ENCODE results near the gene NAALADL2. TPM values are rescaled to one million over a fixed set of nuclear protein-coding genes. Genes with fewer than 3 reads are reported as not detected.

The NAALADL2 gene
- total RNA-seq, 2 experiments from 2014 or later: not detected

GRCh38 chr3:174957081-174957480, 97.9 kb downstream of the NAALADL2 start:
- CTCF ChIA-PET: no interaction called here
- intact Hi-C loops (cut with micrococcal nuclease): no loop called here

DNA sequence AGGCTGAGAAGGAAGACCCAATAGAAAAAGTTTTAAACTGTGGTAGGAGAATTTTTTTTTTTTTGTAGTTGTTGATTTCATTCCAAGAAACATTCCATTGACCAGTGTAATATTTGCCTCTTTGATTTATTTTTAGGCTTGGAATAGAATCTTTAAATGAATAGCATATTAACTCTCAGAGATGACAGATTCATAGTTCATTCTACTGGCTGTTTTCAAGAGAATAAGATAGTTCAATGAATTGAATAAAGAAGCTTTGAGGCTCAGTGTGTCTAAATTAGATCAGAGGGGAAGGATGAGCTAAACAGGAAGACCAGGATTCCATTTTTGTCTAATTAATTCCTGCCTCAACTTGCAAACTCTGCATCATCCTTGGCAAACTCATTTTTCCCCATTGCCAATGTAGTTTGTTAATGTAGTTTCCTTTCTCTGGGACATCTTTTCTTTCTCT, 98.4 kb downstream of the NAALADL2 start:
- CTCF ChIA-PET: interaction anchor here (0.7 kb wide), 1 partner anchor 54 kb away, joined by 5 read pairs; no protein-coding TSS in a partner anchor
- no peak for DNase-seq
- H3K4me1 Mint-ChIP-seq (ENCODE audit: low read depth): no peaks in the 10 kb centered on the region
- no peaks in the 10 kb centered on the region for H3K27me3 Mint-ChIP-seq (ENCODE audit: low read depth)
- no peaks in the 10 kb centered on the region for H3K36me3 Mint-ChIP-seq (ENCODE audit: low read depth)
- no peak overlapping the region for H3K4me3 Mint-ChIP-seq
- no peaks in the 10 kb centered on the region for H3K9me3 Mint-ChIP-seq
- H3K27ac Mint-ChIP-seq: no peak overlapping the region
- intact Hi-C loops (cut with micrococcal nuclease): no loop called here

More at GRCh38 chr3:174957081-174957480, 97.9 kb downstream of the NAALADL2 start:
- Mint-ChIP-seq H3K36me3 (ENCODE audit: low read depth) (no peaks in the 10 kb centered on the region), H3K27me3 (ENCODE audit: low read depth) (no peaks in the 10 kb centered on the region), H3K9me3 (no peaks in the 10 kb centered on the region), H3K4me3 (no peak overlapping the region), H3K4me1 (ENCODE audit: low read depth) (no peaks in the 10 kb centered on the region), H3K27ac (no peak overlapping the region)
- no peak for DNase-seq

DNA sequence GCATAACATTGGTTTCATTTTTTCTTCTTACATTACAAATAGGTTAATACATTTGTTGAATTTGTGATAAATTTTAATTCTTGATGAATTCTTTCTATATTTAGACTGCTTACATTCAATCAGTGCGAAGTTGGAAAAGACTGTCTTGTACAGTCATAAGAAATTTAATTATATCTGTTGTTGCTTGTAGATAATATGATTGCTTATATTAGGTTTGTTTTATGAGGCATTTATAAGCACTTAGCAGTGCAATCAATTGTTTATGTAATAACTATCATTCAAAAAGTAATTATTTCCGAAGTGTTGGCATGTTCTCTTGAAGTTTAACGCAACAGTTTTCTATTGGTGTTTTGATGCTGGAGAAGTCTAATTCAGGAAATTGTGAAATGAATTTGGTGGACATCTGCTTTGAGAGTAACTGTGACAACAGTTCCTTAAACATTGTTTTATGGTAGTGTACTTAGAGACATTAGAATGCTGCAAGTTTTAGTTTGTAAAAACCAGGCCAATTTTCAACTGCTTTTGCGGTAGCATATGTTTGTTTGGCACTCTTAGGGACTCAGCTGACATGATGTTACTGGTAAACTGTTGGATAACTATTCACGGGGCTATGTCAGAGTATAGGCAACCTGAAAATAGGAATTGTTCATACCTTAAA, 99.7 kb downstream of the NAALADL2 start:
- Mint-ChIP-seq H3K9me3 (no peaks in the 10 kb centered on the region), H3K4me3 (no peak overlapping the region), H3K27me3 (ENCODE audit: low read depth) (no peaks in the 10 kb centered on the region), H3K27ac (no peak overlapping the region), H3K4me1 (ENCODE audit: low read depth) (no peaks in the 10 kb centered on the region), H3K36me3 (ENCODE audit: low read depth) (no peaks in the 10 kb centered on the region)
- CTCF ChIA-PET: no interaction called here
- intact Hi-C loops (cut with micrococcal nuclease): no loop called here
- DNase-seq: no peak

DNA sequence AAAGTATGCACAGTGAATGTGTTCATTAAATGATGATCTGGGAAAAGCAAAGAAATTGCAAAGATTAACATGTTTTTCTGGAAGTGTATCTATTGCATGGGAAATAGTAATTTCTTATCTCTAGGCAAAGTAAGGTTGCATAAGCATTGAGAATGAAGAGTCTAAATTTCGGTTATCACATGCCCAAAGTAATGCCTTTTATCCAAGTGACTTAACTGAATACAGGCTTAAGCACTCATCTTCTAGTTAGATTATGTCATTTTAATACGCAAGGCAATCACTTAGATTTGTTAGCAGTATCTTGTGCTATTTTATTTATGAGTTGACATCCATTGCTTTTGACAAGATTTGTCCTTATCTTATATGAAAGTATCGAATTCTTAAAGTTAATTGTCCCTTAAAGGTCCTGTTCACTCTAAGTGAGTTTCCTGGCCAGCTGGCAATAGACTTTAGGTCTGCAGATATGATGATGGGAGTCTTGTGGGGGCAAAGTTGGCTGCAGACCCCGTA, 100.5 kb downstream of the NAALADL2 start:
- no peaks in the 10 kb centered on the region for H3K27me3 Mint-ChIP-seq (ENCODE audit: low read depth)
- no peak overlapping the region for H3K27ac Mint-ChIP-seq
- no peaks in the 10 kb centered on the region for H3K4me1 Mint-ChIP-seq (ENCODE audit: low read depth)
- intact Hi-C loops (cut with micrococcal nuclease): no loop called here
- CTCF ChIA-PET: no interaction called here
- no peak overlapping the region for H3K4me3 Mint-ChIP-seq
- no peak for DNase-seq
- H3K9me3 Mint-ChIP-seq: no peaks in the 10 kb centered on the region
- H3K36me3 Mint-ChIP-seq (ENCODE audit: low read depth): no peaks in the 10 kb centered on the region

GRCh38 chr3:174960898-174961297, 101.8 kb downstream of the NAALADL2 start:
- no peaks in the 10 kb centered on the region for H3K36me3 Mint-ChIP-seq (ENCODE audit: low read depth)
- no peaks in the 10 kb centered on the region for H3K9me3 Mint-ChIP-seq
- CTCF ChIA-PET: interaction anchor here (0.6 kb wide), 1 partner anchor 283 kb away, joined by 4 read pairs; no protein-coding TSS in a partner anchor
- no peaks in the 10 kb centered on the region for H3K4me1 Mint-ChIP-seq (ENCODE audit: low read depth)
- H3K27me3 Mint-ChIP-seq (ENCODE audit: low read depth): no peaks in the 10 kb centered on the region
- no peak overlapping the region for H3K27ac Mint-ChIP-seq
- intact Hi-C loops (cut with micrococcal nuclease): no loop called here
- H3K4me3 Mint-ChIP-seq: no peak overlapping the region
- DNase-seq: no peak

GRCh38 chr3:174973465-174973864, 114.3 kb downstream of the NAALADL2 start:
- Mint-ChIP-seq H3K4me1 (ENCODE audit: low read depth) (no peaks in the 10 kb centered on the region), H3K36me3 (ENCODE audit: low read depth) (no peaks in the 10 kb centered on the region), H3K9me3 (peaks cover 2% of the 10 kb centered on the region), H3K27me3 (ENCODE audit: low read depth) (no peaks in the 10 kb centered on the region), H3K4me3 (no peak overlapping the region), H3K27ac (no peak overlapping the region)
- CTCF ChIA-PET: no interaction called here
- intact Hi-C loops (cut with micrococcal nuclease): no loop called here
- no peak for DNase-seq

DNA sequence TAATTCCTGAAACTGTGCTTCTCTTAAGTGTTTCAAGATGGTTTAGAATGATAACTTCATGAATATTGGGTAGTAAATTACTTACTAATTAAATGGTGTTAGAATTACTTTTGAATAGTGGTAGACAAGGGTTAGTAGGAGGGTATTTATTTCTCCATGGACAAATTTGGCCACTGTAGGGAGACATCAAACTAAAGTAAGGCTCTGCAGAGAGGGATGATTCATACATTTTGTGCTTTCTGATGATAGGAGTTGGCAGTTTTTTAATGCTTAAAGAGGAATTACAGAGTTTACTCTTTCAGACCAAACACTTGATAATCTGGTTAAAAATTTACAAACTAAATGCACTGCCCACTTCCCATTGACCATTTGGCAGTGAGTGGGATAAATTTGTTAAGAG, 127.6 kb downstream of the NAALADL2 start:
- no peak overlapping the region for H3K27ac Mint-ChIP-seq
- H3K4me3 Mint-ChIP-seq: no peak overlapping the region
- intact Hi-C loops (cut with micrococcal nuclease): no loop called here
- no peaks in the 10 kb centered on the region for H3K27me3 Mint-ChIP-seq (ENCODE audit: low read depth)
- H3K36me3 Mint-ChIP-seq (ENCODE audit: low read depth): no peaks in the 10 kb centered on the region
- CTCF ChIA-PET: no interaction called here
- no peak for DNase-seq
- H3K4me1 Mint-ChIP-seq (ENCODE audit: low read depth): no peaks in the 10 kb centered on the region
- peaks cover 6% of the 10 kb centered on the region for H3K9me3 Mint-ChIP-seq

DNA sequence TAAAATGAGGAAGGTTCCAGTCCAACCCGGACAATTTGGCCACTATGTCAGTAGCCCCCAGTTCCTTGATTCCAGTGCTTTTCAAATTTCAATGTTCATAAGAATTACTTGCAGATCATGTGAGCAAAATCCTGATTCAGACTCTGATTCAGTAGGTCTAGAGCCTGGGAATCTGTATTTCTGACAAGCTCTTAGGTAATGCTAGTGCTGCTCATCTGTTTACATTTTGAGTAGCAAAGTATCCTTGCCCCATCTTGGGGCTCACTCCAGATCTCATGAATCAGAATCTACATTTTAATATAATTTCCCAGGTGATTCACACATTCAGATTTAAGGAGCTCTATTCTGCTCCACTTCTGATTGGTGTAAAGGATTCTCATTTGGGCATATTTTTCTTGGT, 142.0 kb downstream of the NAALADL2 start:
- Mint-ChIP-seq H3K4me1 (ENCODE audit: low read depth) (no peaks in the 10 kb centered on the region), H3K27ac (no peak overlapping the region), H3K9me3 (peaks cover 5% of the 10 kb centered on the region), H3K27me3 (ENCODE audit: low read depth) (no peaks in the 10 kb centered on the region), H3K36me3 (ENCODE audit: low read depth) (no peaks in the 10 kb centered on the region), H3K4me3 (no peak overlapping the region)
- intact Hi-C loops (cut with micrococcal nuclease): no loop called here
- no peak for DNase-seq
- CTCF ChIA-PET: no interaction called here

- no peak overlapping the region for H3K27ac Mint-ChIP-seq
- DNase-seq: no peak
- no peak overlapping the region for H3K4me3 Mint-ChIP-seq
- H3K36me3 Mint-ChIP-seq (ENCODE audit: low read depth): no peaks in the 10 kb centered on the region
- intact Hi-C loops (cut with micrococcal nuclease): no loop called here
- CTCF ChIA-PET: no interaction called here
- H3K27me3 Mint-ChIP-seq (ENCODE audit: low read depth): no peaks in the 10 kb centered on the region
- no peaks in the 10 kb centered on the region for H3K4me1 Mint-ChIP-seq (ENCODE audit: low read depth)
- peaks cover 3% of the 10 kb centered on the region for H3K9me3 Mint-ChIP-seq
These were observed 143.6 kb downstream of the NAALADL2 start for GRCh38 chr3:175002732-175003143.

DNA sequence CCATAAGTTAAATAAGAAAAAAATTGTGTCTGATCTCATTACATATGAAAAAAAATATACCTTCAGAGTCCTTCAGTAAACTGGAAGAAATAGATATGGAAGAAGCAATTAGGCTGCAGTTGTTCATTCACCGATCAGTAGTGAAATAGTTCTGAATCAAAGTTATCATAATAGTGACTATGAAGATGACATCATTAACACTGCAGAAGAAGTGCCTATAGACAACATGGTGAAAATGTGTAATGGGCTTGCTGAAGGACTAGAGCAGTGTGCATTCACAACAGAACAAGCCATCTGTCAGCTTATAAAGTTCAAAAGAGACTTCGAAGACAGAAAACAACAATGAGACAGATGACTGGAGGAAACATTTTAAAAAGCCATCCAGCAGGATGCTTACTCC, 144.5 kb downstream of the NAALADL2 start:
- Mint-ChIP-seq H3K27ac (no peak overlapping the region), H3K4me3 (no peak overlapping the region), H3K27me3 (ENCODE audit: low read depth) (no peaks in the 10 kb centered on the region), H3K36me3 (ENCODE audit: low read depth) (no peaks in the 10 kb centered on the region), H3K4me1 (ENCODE audit: low read depth) (no peaks in the 10 kb centered on the region), H3K9me3 (peaks cover 3% of the 10 kb centered on the region)
- intact Hi-C loops (cut with micrococcal nuclease): no loop called here
- no peak for DNase-seq
- CTCF ChIA-PET: no interaction called here

DNA sequence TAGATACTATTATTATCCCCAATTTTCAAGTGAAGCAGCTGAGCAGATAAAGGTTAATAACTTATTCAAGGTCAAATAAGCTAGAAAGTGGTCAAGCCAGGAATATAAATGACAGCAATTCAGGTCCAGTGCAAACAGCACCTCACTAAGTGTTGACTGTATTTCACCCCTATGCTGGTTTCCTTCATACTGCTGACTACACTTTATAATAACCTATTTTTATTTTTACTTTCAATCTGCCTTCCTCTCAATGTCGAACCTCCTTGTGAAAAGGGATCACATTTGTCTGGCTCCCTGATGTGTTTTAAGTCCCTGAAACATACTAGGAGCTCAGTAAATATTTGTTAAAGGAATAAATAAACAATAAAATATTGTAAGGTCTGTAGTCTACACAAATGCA, 146.1 kb downstream of the NAALADL2 start:
- DNase-seq: no peak
- no peak overlapping the region for H3K27ac Mint-ChIP-seq
- H3K27me3 Mint-ChIP-seq (ENCODE audit: low read depth): no peaks in the 10 kb centered on the region
- no peak overlapping the region for H3K4me3 Mint-ChIP-seq
- no peaks in the 10 kb centered on the region for H3K36me3 Mint-ChIP-seq (ENCODE audit: low read depth)
- peaks cover 3% of the 10 kb centered on the region for H3K9me3 Mint-ChIP-seq
- CTCF ChIA-PET: no interaction called here
- intact Hi-C loops (cut with micrococcal nuclease): no loop called here
- H3K4me1 Mint-ChIP-seq (ENCODE audit: low read depth): no peaks in the 10 kb centered on the region

- Mint-ChIP-seq H3K4me1 (ENCODE audit: low read depth) (no peaks in the 10 kb centered on the region), H3K36me3 (ENCODE audit: low read depth) (no peaks in the 10 kb centered on the region), H3K27ac (no peak overlapping the region), H3K9me3 (peaks cover 3% of the 10 kb centered on the region), H3K27me3 (ENCODE audit: low read depth) (no peaks in the 10 kb centered on the region), H3K4me3 (no peak overlapping the region)
- DNase-seq: no peak
- CTCF ChIA-PET: no interaction called here
- intact Hi-C loops (cut with micrococcal nuclease): no loop called here
These were observed 146.7 kb downstream of the NAALADL2 start for GRCh38 chr3:175005881-175006280.

DNA sequence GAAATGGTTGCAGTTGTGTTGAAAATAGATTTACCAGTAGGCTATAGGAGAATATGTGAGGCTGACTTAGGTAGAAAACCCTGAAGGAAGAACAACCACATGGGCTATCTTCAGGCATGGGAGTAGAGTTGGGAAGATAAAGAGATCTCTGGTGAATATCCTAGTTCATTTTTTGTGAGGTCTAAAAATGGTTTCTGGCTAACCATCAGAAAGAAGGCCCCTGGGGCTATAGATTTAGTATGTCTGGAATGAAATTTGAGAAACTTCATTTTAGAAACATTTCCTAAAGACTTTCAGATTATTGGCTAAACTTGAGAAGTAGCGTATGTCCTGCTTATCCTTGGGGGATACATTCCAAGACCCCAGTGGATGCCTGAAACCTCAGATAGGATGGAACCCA, 148.2 kb downstream of the NAALADL2 start:
- Mint-ChIP-seq H3K27me3 (ENCODE audit: low read depth) (no peaks in the 10 kb centered on the region), H3K27ac (no peak overlapping the region), H3K4me1 (ENCODE audit: low read depth) (no peaks in the 10 kb centered on the region), H3K36me3 (ENCODE audit: low read depth) (no peaks in the 10 kb centered on the region), H3K9me3 (peaks cover 3% of the 10 kb centered on the region), H3K4me3 (no peak overlapping the region)
- CTCF ChIA-PET: no interaction called here
- intact Hi-C loops (cut with micrococcal nuclease): no loop called here
- no peak for DNase-seq

All from activated naive CD4-positive, alpha-beta T cell treated with anti-CD3 and anti-CD28 coated beads for 36 hours (primary cell).